Prostate gland (tissue), 2 donors: ENCODE data around the gene IL1A.

Source experiments
- POLR2A ChIP-seq: fragments of 450-650 bp; IDR thresholded peaks from one replicate; pipeline ENCODE4 v1.6.1; 2016; ENCODE audit warnings: antibody characterized with exemption, mild to moderate bottlenecking
- POLR2AphosphoS5 ChIP-seq: sonication (generic); formaldehyde crosslinking; IDR thresholded peaks from one replicate; pipeline ENCODE4 v1.6.1; 2017; ENCODE audit warnings: antibody characterized with exemption
- TF ChIP-seq, protein P1 (sequence below), 4 experiments: fragments of 200-600 bp in 2 of 4; fragments of 450-650 bp in 2 of 4; sonication (generic) in 2 of 4; IDR thresholded peaks; 1 replicate in 3 of 4; 2 replicates in 1 of 4; pipeline ENCODE4 v1.5.1; 2016 to 2019; ENCODE audit warnings: antibody characterized with exemption in 4 of 4, mild to moderate bottlenecking in 2 of 4, moderate library complexity in 2 of 4

DNA sequence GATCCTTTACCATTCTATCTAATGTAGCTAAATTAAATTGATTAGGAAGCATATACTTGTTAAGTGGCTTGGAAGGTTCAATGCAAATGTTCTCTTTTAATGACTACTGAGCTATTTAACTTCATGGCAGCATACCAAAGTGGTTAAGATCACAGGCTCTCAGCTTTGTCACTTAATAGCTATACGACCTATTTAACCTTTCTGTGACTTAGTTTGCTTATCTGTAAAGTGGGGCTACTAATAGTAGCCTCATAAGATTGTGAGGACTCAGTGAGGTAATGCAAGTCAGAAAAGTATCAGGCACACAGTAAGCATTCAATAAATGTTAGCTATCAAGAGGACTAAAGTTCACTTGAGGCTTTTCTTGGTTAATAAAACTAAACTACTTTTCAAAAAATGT lies 24.1 kb downstream of the IL1A start:
- TF ChIP-seq, protein P1, sequence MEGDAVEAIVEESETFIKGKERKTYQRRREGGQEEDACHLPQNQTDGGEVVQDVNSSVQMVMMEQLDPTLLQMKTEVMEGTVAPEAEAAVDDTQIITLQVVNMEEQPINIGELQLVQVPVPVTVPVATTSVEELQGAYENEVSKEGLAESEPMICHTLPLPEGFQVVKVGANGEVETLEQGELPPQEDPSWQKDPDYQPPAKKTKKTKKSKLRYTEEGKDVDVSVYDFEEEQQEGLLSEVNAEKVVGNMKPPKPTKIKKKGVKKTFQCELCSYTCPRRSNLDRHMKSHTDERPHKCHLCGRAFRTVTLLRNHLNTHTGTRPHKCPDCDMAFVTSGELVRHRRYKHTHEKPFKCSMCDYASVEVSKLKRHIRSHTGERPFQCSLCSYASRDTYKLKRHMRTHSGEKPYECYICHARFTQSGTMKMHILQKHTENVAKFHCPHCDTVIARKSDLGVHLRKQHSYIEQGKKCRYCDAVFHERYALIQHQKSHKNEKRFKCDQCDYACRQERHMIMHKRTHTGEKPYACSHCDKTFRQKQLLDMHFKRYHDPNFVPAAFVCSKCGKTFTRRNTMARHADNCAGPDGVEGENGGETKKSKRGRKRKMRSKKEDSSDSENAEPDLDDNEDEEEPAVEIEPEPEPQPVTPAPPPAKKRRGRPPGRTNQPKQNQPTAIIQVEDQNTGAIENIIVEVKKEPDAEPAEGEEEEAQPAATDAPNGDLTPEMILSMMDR (IDR thresholded peaks at IDR 0.05) = no peak
- TF ChIP-seq POLR2A (no peak), POLR2AphosphoS5 (no peak)
